ENCODE data around the gene ZRANB3. TPM values are rescaled to one million over a fixed set of nuclear protein-coding genes. Genes with fewer than 3 reads are reported as not detected.
"Not testable (repeated sequence)": the region's sequence is repeated elsewhere in the genome, so short reads cannot be mapped to it uniquely, and the experiment has no call there.

The ZRANB3 gene
- total RNA-seq, 1 experiment from 2014 or later, result 12.6 TPM

- no peak overlapping the region for H3K4me3 ChIP-seq (ENCODE audit: low read length)
- H3K4me1 ChIP-seq (ENCODE audit: low read length), result no peaks in the 10 kb centered on the region
- H3K9ac ChIP-seq (ENCODE audit: low read length), result no peak overlapping the region
- H4K20me1 ChIP-seq (ENCODE audit: insufficient read depth, low read depth, low read length), result no peaks in the 10 kb centered on the region
- no peaks in the 10 kb centered on the region for H3K36me3 ChIP-seq (ENCODE audit: insufficient read depth, low read length)
- H3K79me2 ChIP-seq (ENCODE audit: low read length), result no peaks in the 10 kb centered on the region
- H2AFZ ChIP-seq (ENCODE audit: low read length), result no peak overlapping the region
- no peaks in the 10 kb centered on the region for H3K9me3 ChIP-seq (ENCODE audit: low read length)
- no peak overlapping the region for H3K4me2 ChIP-seq (ENCODE audit: low read depth, low read length, poor library complexity, severe bottlenecking)
- no peak for DNase-seq
- no peak overlapping the region for H3K27ac ChIP-seq (ENCODE audit: low read length)
- H3K27me3 ChIP-seq (ENCODE audit: low read length), result no peaks in the 10 kb centered on the region
- no peaks in the 10 kb centered on the region for H3K9me2 ChIP-seq (replicated peaks; ENCODE audit: insufficient read depth, low read length)
Measured at GRCh38 chr2:135317375-135317774, 213.6 kb downstream of the ZRANB3 start.

- Histone ChIP-seq H3K79me2 (ENCODE audit: low read length) (no peaks in the 10 kb centered on the region), H4K20me1 (ENCODE audit: insufficient read depth, low read depth, low read length) (no peaks in the 10 kb centered on the region), H3K27me3 (ENCODE audit: low read length) (no peaks in the 10 kb centered on the region), H3K27ac (ENCODE audit: low read length) (no peak overlapping the region), H3K36me3 (ENCODE audit: insufficient read depth, low read length) (no peaks in the 10 kb centered on the region), H3K9me3 (ENCODE audit: low read length) (no peaks in the 10 kb centered on the region), H3K9ac (ENCODE audit: low read length) (no peak overlapping the region), H3K4me2 (ENCODE audit: low read depth, low read length, poor library complexity, severe bottlenecking) (no peak overlapping the region), H3K9me2 (replicated peaks; ENCODE audit: insufficient read depth, low read length) (no peaks in the 10 kb centered on the region), H3K4me1 (ENCODE audit: low read length) (no peaks in the 10 kb centered on the region), H2AFZ (ENCODE audit: low read length) (no peak overlapping the region), H3K4me3 (ENCODE audit: low read length) (no peak overlapping the region)
- no peak for DNase-seq
Measured at GRCh38 chr2:135311962-135312361, 219.1 kb downstream of the ZRANB3 start.

DNA sequence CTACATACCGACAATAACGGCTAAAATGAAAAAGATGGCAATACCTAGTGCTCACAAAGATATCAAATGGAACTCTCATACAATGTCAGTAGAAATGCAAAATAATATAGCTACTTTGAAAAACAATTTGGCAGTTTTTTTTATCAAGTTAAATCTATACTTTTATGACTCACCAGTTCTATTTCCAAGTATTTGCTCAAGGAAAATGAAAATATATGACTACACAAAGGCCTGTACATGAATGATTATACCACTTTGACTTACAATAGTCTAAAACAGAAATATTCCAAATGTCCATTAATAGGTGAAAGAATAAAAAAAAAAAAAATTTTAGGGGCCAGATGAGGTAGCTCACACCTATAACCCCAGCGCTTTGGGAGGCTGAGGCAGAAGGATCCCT lies 219.8 kb downstream of the ZRANB3 start:
- Histone ChIP-seq H3K4me1 (ENCODE audit: low read length) (no peaks in the 10 kb centered on the region), H4K20me1 (ENCODE audit: insufficient read depth, low read depth, low read length) (no peaks in the 10 kb centered on the region), H3K36me3 (ENCODE audit: insufficient read depth, low read length) (no peaks in the 10 kb centered on the region), H2AFZ (ENCODE audit: low read length) (no peak overlapping the region), H3K9ac (ENCODE audit: low read length) (no peak overlapping the region), H3K9me2 (replicated peaks; ENCODE audit: insufficient read depth, low read length) (no peaks in the 10 kb centered on the region), H3K27me3 (ENCODE audit: low read length) (no peaks in the 10 kb centered on the region), H3K4me3 (ENCODE audit: low read length) (no peak overlapping the region), H3K79me2 (ENCODE audit: low read length) (no peaks in the 10 kb centered on the region), H3K4me2 (ENCODE audit: low read depth, low read length, poor library complexity, severe bottlenecking) (no peak overlapping the region), H3K9me3 (ENCODE audit: low read length) (no peaks in the 10 kb centered on the region), H3K27ac (ENCODE audit: low read length) (no peak overlapping the region)
- DNase-seq, result no peak

GRCh38 chr2:135304694-135305093 lies 226.3 kb downstream of the ZRANB3 start:
- Histone ChIP-seq H3K9me3 (ENCODE audit: low read length) (peaks cover 4% of the 10 kb centered on the region; the same call in 1 of the 2 replicates), H3K9ac (ENCODE audit: low read length) (no peak overlapping the region), H4K20me1 (ENCODE audit: insufficient read depth, low read depth, low read length) (no peaks in the 10 kb centered on the region), H3K4me2 (ENCODE audit: low read depth, low read length, poor library complexity, severe bottlenecking) (no peak overlapping the region), H2AFZ (ENCODE audit: low read length) (no peak overlapping the region), H3K4me3 (ENCODE audit: low read length) (no peak overlapping the region), H3K4me1 (ENCODE audit: low read length) (no peaks in the 10 kb centered on the region), H3K36me3 (ENCODE audit: insufficient read depth, low read length) (no peaks in the 10 kb centered on the region), H3K9me2 (replicated peaks; ENCODE audit: insufficient read depth, low read length) (no peaks in the 10 kb centered on the region), H3K79me2 (ENCODE audit: low read length) (no peaks in the 10 kb centered on the region), H3K27me3 (ENCODE audit: low read length) (no peaks in the 10 kb centered on the region), H3K27ac (ENCODE audit: low read length) (no peak overlapping the region)
- no peak for DNase-seq

DNA sequence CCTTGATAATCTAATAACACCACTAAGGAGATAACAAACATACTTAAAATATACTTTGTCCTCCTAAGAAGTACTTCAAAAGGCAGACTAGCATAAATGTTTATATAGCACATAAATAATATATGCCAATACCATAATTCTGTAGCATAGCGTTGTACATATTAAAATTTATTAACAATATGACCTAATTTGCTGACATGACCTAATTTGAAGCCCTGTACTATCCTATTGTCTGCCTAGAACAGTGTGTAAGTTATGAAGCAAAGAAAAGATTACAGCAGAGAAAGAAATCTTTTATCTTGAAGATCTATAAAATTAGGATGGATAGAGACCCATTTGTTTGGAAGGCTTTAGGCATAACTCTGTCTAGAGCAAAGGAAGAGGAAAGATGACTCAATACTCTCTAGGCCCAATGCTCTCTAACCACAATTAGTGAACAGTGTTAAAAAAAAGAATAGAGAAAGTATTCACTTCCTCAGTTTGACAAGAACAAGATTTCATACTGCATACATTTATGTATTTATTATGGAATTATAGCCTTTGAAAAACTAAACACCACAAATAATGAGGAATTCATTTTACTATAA lies 231.3 kb downstream of the ZRANB3 start:
- H4K20me1 ChIP-seq (ENCODE audit: insufficient read depth, low read depth, low read length), result no peaks in the 10 kb centered on the region
- no peaks in the 10 kb centered on the region for H3K9me3 ChIP-seq (ENCODE audit: low read length)
- no peaks in the 10 kb centered on the region for H3K9me2 ChIP-seq (replicated peaks; ENCODE audit: insufficient read depth, low read length)
- no peaks in the 10 kb centered on the region for H3K27me3 ChIP-seq (ENCODE audit: low read length)
- no peaks in the 10 kb centered on the region for H3K4me1 ChIP-seq (ENCODE audit: low read length)
- no peaks in the 10 kb centered on the region for H3K79me2 ChIP-seq (ENCODE audit: low read length)
- H3K9ac ChIP-seq (ENCODE audit: low read length), result no peak overlapping the region
- H3K4me2 ChIP-seq (ENCODE audit: low read depth, low read length, poor library complexity, severe bottlenecking), result no peak overlapping the region
- no peak overlapping the region for H3K27ac ChIP-seq (ENCODE audit: low read length)
- H2AFZ ChIP-seq (ENCODE audit: low read length), result no peak overlapping the region
- DNase-seq, result no peak
- no peaks in the 10 kb centered on the region for H3K36me3 ChIP-seq (ENCODE audit: insufficient read depth, low read length)
- H3K4me3 ChIP-seq (ENCODE audit: low read length), result no peak overlapping the region

DNA sequence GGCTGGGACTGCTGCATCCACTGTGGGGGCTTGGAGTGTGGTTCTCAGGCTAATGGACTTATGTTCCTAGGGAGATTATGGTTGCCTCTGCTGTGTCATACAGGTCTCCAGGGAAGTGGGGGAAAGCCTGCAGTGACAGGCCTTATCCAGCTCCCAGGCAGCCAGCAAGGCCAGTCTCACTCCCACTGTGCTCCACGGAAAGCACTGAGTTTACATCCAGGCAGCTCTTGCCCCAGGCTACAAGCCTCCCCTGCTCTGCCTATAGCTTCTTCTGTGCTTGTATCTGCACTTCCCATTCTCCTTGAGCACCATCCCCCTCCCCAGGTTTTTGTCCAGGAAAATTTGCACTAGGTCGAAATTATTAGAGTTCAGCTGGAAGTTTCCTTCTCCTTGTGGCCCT lies 231.9 kb downstream of the ZRANB3 start:
- Histone ChIP-seq H3K4me3 (ENCODE audit: low read length) (no peak overlapping the region), H3K36me3 (ENCODE audit: insufficient read depth, low read length) (no peaks in the 10 kb centered on the region), H3K4me2 (ENCODE audit: low read depth, low read length, poor library complexity, severe bottlenecking) (no peak overlapping the region), H3K9me2 (replicated peaks; ENCODE audit: insufficient read depth, low read length) (no peaks in the 10 kb centered on the region), H3K79me2 (ENCODE audit: low read length) (no peaks in the 10 kb centered on the region), H3K27me3 (ENCODE audit: low read length) (no peaks in the 10 kb centered on the region), H2AFZ (ENCODE audit: low read length) (no peak overlapping the region), H3K9me3 (ENCODE audit: low read length) (no peaks in the 10 kb centered on the region), H3K27ac (ENCODE audit: low read length) (no peak overlapping the region), H4K20me1 (ENCODE audit: insufficient read depth, low read depth, low read length) (no peaks in the 10 kb centered on the region), H3K4me1 (ENCODE audit: low read length) (no peaks in the 10 kb centered on the region), H3K9ac (ENCODE audit: low read length) (no peak overlapping the region)
- DNase-seq, result no peak

- not testable (repeated sequence) for H3K4me3 ChIP-seq (ENCODE audit: low read length); H3K27ac ChIP-seq (ENCODE audit: low read length); H2AFZ ChIP-seq (ENCODE audit: low read length); H3K9me2 ChIP-seq (replicated peaks; ENCODE audit: insufficient read depth, low read length); DNase-seq; H3K9me3 ChIP-seq (ENCODE audit: low read length); H3K9ac ChIP-seq (ENCODE audit: low read length); H3K36me3 ChIP-seq (ENCODE audit: insufficient read depth, low read length); H3K4me2 ChIP-seq (ENCODE audit: low read depth, low read length, poor library complexity, severe bottlenecking); H4K20me1 ChIP-seq (ENCODE audit: insufficient read depth, low read depth, low read length); H3K4me1 ChIP-seq (ENCODE audit: low read length); H3K27me3 ChIP-seq (ENCODE audit: low read length); H3K79me2 ChIP-seq (ENCODE audit: low read length)
Measured at GRCh38 chr2:135287121-135287520, 243.9 kb downstream of the ZRANB3 start.

DNA sequence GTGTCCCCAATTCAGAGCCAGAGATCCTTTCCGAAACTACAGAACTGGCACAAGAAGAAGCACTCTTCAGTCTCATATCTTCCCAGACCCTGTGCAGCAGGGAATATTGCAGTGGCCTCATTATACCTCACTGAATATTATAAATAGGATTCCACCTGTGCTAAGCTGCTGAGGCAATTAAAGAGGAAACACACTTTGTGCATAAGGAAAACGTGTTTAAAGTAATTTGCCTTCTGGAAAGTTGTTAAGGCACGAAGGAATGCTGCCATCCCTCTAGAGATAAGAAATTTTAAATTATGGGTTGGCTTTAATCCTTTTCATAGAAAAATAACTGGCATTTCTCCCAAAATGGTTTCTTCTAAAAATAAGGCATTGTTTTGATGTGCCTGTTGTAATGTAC lies 245.6 kb downstream of the ZRANB3 start:
- H3K4me2 ChIP-seq (ENCODE audit: low read depth, low read length, poor library complexity, severe bottlenecking), result no peak overlapping the region
- H3K79me2 ChIP-seq (ENCODE audit: low read length), result no peaks in the 10 kb centered on the region
- H3K36me3 ChIP-seq (ENCODE audit: insufficient read depth, low read length), result no peaks in the 10 kb centered on the region; the same call in 1 of the 2 replicates
- no peak overlapping the region for H3K4me3 ChIP-seq (ENCODE audit: low read length)
- no peak for DNase-seq
- H3K9me2 ChIP-seq (replicated peaks; ENCODE audit: insufficient read depth, low read length), result no peaks in the 10 kb centered on the region
- H3K9me3 ChIP-seq (ENCODE audit: low read length), result no peaks in the 10 kb centered on the region
- H3K27me3 ChIP-seq (ENCODE audit: low read length), result no peaks in the 10 kb centered on the region
- H3K9ac ChIP-seq (ENCODE audit: low read length), result no peak overlapping the region
- no peak overlapping the region for H3K27ac ChIP-seq (ENCODE audit: low read length)
- H4K20me1 ChIP-seq (ENCODE audit: insufficient read depth, low read depth, low read length), result no peaks in the 10 kb centered on the region
- no peak overlapping the region for H2AFZ ChIP-seq (ENCODE audit: low read length)
- H3K4me1 ChIP-seq (ENCODE audit: low read length), result no peaks in the 10 kb centered on the region

- H3K79me2 ChIP-seq (ENCODE audit: low read length), result no peaks in the 10 kb centered on the region
- no peak overlapping the region for H3K4me3 ChIP-seq (ENCODE audit: low read length)
- H3K27me3 ChIP-seq (ENCODE audit: low read length), result no peaks in the 10 kb centered on the region
- no peak overlapping the region for H3K9ac ChIP-seq (ENCODE audit: low read length)
- DNase-seq, result no peak
- no peaks in the 10 kb centered on the region for H4K20me1 ChIP-seq (ENCODE audit: insufficient read depth, low read depth, low read length)
- no peaks in the 10 kb centered on the region for H3K9me2 ChIP-seq (replicated peaks; ENCODE audit: insufficient read depth, low read length)
- peaks cover 8% of the 10 kb centered on the region for H3K4me1 ChIP-seq (ENCODE audit: low read length)
- no peaks in the 10 kb centered on the region for H3K36me3 ChIP-seq (ENCODE audit: insufficient read depth, low read length)
- H3K27ac ChIP-seq (ENCODE audit: low read length), result no peak overlapping the region
- H2AFZ ChIP-seq (ENCODE audit: low read length), result no peak overlapping the region
- H3K9me3 ChIP-seq (ENCODE audit: low read length), result no peaks in the 10 kb centered on the region
- H3K4me2 ChIP-seq (ENCODE audit: low read depth, low read length, poor library complexity, severe bottlenecking), result no peak overlapping the region
Measured at GRCh38 chr2:135281379-135281778, 249.6 kb downstream of the ZRANB3 start.
